ENCODE results near the gene ABCC10.
A peak's percentile ranks its signal among the peaks of the same experiment; 100 is the strongest.
"Not testable (repeated sequence)": the region's sequence is repeated elsewhere in the genome, so short reads cannot be mapped to it uniquely, and the experiment has no call there.

The ABCC10 gene

GRCh38 chr6:43475516-43475915 lies 48.2 kb downstream of the ABCC10 start:
- DNase-seq = no peak

GRCh38 chr6:43476746-43477145 lies 49.4 kb downstream of the ABCC10 start:
- DNase-seq = no peak

DNA sequence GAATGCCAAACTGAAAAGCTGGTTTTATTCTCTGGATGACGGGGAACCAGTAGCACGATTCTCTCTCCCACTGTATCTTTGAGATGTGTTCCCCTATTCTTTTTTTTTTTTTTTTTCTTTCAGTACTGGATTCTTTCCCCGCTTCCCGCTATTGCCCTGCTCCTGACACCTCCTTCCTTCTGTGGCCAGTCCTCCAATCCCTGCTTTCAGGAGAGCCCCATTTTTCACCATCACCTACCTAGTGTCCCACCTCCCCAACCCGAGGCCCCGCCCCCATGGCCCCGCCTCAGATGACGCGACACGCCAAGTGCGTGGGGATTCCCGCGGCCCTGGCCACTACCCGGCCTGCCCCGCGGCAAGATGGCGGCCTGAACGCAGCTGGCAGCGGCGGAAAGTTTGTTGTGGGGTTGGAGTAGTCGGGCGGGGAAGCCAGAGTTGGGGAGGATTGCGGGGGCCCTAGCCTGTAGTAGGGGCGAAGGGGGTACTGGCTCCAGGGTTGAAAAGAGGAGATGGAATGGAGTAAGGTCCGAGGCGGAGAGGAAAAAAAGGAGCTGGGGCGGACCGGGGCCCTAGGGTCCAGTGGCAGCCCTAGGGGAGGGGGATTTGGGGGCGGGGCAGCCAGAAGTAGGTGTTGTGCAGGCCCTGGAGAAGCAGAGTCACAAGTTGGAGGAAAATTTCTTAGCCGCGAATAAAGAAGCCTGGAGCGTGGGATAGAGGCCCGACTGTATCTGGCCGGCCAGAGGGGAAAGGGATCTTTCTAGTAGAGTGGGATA lies 50.1 kb downstream of the ABCC10 start, which contains the start of gene TJAP1:
Gene TJAP1, plus strand, starts transcription at position 336 of the 773 bp plus-strand sequence. CDS start 21,432 bp downstream, outside the sequence.
- DNase-seq = peak; percentile 59 to 82

- DNase-seq = no peak
Observed at GRCh38 chr6:43478008-43478372, 50.6 kb downstream of the ABCC10 start.

GRCh38 chr6:43481075-43481474 lies 53.7 kb downstream of the ABCC10 start:
- no peak for DNase-seq

GRCh38 chr6:43481591-43482236 lies 54.4 kb downstream of the ABCC10 start:
- peak in 1 of 2 experiments; percentile 22 for DNase-seq

DNA sequence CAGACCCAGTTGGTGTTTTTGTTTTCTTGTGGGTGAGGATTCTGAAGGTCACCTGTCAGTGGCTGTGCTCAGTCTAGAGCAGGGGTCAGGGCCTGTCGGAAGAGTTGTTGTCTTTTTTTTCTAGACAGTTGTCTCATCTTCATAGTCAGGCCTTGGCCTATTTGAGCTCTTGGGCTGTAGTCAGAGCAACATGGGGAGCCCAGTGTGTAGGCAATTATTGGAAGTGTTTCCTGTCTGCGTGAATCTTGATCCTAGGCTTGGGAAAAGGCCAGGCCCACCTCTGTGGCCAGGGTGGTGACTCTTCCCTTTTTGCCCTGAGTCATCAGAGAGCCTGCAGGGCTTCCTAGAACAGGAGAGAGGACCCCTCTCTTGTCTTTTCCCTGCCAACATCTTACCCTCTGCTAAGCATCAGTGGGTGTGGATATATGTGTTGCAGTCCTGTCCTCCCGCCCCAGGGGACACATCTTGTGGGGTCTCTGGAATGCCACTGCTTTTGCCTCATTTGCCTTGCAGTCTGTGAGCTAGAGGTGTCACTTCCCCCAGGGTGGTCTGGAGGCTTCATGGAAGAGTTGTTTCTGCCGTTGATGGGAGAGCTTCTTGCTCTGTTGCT lies 61.4 kb downstream of the ABCC10 start:
- DNase-seq = no peak

GRCh38 chr6:43489277-43490072 lies 62.1 kb downstream of the ABCC10 start:
- no peak for DNase-seq

GRCh38 chr6:43490523-43490939 lies 63.2 kb downstream of the ABCC10 start:
- no peak for DNase-seq

DNA sequence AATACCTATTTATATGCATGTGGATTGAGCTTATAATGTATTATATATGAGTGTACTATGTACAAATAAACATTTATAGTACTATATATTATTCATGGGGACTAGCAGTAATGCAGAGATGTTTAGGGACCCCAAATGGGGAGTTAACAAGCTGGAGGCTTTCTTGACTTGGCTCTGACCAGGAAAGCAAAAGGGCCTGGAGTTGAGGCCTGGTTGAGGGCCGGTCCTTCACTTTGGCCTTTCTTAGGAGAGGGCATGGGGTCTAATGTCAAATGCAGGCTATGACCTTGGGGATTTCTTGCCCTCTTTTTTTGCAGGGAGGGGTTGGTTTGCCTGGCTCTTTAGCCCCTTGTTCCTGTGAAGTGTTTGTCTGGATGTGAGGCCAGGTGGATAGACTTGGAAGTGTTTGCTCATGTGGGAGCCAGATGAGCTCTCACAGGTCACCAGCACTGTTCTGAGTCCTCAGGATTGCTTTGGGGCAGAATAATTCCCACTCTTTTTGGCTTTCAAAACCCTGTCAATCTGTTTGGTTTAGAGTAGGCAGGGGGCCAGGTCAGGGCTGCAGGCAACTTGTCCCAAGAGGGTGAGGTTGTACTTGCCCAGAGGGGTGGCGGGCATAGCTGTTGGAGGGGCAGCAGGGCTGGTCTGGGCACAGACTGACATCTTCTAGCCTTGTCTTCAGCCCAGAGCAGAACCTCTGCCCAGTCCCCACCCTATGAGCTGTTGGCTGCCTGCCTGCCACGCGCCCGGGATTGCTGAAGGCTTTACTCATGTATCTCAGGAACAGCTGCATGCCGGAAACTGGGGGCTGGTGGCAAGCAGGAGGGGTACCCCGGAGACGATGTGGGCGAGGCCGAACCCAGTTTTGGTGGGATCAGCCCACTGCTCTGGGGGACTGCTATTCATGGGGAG lies 64.7 kb downstream of the ABCC10 start:
- peak in 1 of 2 experiments; percentile 41 for DNase-seq

DNA sequence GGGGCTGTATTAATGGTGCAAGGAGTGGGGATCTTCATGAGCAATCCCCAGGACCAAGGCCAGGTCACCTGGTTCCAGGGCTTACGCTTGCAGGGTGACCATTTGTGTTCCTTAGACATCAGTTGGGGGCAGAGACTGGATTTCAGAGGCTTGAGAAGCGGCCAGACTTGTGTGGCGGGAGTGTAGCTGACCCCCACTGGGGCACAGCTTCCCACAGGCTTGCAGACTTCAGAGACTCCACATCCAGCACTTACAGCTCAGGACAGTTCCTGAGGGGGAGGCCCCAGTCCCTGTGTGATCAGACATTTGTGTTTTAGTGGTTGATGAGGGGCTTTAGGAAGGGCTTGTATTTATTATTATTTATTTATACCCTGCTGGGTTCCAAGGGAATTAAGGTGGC lies 65.3 kb downstream of the ABCC10 start:
- DNase-seq = no peak

DNA sequence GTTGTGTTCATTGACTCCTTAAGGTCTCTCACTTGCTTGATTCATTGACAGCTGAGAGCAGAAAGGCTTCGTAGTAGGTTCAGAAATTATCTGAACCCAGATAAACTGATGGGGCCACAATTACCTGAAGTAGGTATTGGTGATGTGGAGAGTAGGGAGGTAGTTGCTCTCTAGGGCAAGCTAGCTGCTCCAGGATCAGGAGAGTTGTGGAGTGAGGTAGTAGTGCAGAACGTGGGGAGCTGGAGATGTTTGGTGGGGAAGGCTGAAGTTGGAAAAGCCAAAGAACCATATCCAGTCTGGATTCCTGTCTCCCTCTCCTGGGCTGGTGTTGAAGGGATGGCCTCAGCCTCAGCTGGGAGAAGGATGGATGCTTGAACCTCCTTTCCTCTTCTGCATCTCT lies 65.9 kb downstream of the ABCC10 start:
- no peak for DNase-seq

DNA sequence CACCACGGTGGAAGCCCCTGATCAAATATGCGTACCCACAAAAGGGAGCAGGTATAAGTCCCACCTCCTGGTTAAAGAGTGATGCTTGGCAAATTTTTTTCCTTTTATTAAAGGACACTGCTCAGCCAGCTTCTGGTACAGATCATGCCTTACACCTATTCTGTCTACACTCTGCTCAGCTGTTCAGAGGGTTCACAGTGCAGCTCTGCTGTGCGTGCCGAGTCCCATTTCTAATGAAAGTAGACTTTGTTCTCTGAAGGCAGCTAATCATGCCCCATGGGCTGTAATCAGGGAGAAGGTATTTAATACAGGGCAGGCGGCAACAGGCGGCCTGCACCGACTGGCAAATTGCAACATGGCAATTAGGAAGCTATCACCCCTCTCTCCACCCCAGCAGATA lies 66.5 kb downstream of the ABCC10 start:
- DNase-seq = no peak

DNA sequence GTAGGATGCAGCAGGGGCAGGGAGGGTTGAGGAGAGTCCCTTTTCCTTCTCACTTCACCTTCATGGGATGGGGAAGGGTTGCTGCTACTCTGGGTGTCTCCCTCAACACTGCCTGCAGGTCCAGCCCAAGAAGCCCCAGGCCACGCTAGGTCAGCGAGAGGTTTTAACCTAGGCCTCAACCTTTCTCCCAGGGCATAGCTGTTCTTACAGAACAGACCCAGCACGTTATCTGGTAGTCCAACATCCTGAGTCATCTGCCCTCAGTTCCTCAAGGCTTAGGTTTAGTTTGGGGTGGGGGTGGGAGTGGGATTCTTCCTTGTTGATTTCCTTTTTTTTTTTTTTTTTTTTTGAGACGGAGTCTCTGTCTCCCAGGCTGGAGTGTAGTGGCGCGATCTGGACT lies 67.0 kb downstream of the ABCC10 start:
- DNase-seq = no peak

- DNase-seq = no peak
Observed at GRCh38 chr6:43494766-43495165, 67.4 kb downstream of the ABCC10 start.

GRCh38 chr6:43495409-43495941 lies 68.1 kb downstream of the ABCC10 start:
- peak; percentile 30 to 33 for DNase-seq

DNA sequence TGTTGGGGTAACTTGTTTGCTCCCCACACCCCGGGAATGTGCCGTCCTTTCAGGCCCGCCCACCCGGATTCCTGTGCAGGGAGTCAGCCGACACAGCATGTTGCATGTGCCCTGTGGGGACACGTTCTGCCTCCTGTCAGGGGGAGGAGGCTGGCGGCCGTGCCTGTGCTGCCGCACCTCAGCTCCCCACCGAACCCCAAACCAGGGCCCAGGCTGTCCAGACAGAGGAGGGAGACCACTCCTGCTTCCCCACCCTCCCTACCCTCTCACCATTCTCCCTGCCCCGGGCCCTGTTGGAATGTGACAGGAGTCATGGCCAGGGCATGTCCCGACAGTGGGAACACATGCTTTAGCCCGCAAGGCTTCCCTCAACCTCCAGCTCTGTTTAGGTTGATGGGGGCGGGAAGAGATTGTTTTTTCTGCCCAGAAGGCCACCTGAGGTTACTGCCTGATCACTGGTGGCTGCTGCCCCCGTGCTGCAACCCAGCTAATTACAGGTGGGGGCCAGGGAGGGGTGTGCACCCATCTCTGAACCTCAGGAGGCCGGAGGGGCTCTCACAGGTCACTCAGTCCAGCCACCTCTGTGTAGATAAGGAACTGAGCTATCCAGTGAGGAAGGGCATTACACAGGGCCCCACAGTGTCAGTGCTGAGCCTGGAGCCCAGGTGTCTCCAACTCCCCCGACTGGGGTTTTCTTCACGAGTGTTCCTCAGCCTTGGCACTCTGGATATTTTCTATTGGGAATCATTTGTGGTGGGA lies 69.2 kb downstream of the ABCC10 start:
- peak; percentile 28 for DNase-seq

- DNase-seq = no peak
Observed at GRCh38 chr6:43497129-43497396, 69.7 kb downstream of the ABCC10 start.

GRCh38 chr6:43497689-43498088 lies 70.3 kb downstream of the ABCC10 start:
- DNase-seq = no peak

DNA sequence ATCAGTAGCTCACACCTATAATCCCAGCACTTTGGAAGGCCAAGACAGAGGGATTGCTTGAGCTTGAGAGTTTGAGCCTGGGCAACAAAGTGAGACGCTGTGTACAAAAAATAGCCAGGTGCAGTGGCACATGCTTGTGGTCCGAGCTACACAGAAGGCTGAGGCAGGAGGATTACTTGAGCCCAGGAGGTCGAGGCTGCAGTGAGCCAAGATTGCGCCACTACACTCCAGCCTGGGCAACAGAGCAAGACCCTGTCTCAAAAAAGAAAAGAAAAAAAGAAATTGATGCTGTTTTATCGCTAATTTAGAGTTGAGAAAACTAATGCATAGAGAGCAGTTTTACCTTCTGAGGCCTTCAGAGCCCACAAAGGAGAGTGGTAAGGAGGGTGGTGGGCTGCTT lies 71.0 kb downstream of the ABCC10 start:
- not testable (repeated sequence) for DNase-seq
